C4-2B (cell line): Measurements from ENCODE around the gene PDE2A.

Source experiments
- H3K27ac ChIP-seq: fragments of 450-650 bp; 2 replicates; pipeline ENCODE4 v1.5.1; 2017
- ZFX ChIP-seq: fragments of 450-650 bp; IDR thresholded peaks from 2 replicates; pipeline ENCODE4 v1.6.1; 2017
- TF ChIP-seq, protein P1 (sequence below): fragments of 450-650 bp; conservative IDR thresholded peaks from 2 replicates; pipeline ENCODE4 v1.5.1; 2017; ENCODE audit warnings: mild to moderate bottlenecking

The PDE2A gene

DNA sequence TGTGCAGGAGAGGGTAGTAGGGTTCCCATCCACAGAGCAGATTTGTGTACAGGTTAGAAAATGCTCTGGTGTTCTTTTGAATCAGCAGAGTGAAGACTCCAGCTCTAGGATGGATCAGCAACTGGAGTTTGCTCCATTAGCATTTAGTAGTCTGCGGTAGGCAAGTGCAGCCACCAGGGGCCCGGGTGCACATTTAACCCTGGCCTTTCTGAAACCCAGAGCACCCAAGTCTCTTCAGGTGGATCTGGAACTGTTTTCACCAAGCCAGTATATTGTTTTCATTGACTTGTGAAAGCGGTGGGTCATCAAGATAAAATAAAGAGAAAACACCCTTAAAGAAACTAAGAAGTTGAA, 139.1 kb downstream of the PDE2A start:
- peak overlapping the region; percentile 98 for H3K27ac ChIP-seq
- TF ChIP-seq, protein P1, sequence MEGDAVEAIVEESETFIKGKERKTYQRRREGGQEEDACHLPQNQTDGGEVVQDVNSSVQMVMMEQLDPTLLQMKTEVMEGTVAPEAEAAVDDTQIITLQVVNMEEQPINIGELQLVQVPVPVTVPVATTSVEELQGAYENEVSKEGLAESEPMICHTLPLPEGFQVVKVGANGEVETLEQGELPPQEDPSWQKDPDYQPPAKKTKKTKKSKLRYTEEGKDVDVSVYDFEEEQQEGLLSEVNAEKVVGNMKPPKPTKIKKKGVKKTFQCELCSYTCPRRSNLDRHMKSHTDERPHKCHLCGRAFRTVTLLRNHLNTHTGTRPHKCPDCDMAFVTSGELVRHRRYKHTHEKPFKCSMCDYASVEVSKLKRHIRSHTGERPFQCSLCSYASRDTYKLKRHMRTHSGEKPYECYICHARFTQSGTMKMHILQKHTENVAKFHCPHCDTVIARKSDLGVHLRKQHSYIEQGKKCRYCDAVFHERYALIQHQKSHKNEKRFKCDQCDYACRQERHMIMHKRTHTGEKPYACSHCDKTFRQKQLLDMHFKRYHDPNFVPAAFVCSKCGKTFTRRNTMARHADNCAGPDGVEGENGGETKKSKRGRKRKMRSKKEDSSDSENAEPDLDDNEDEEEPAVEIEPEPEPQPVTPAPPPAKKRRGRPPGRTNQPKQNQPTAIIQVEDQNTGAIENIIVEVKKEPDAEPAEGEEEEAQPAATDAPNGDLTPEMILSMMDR = peak; percentile 41
- TF ChIP-seq ZFX = no peak

- H3K27ac ChIP-seq = peak overlapping the region; percentile 98
Observed at GRCh38 chr11:72534371-72535193, 139.6 kb downstream of the PDE2A start.

GRCh38 chr11:72529068-72529467, 145.2 kb downstream of the PDE2A start:
- TF ChIP-seq ZFX = no peak
- TF ChIP-seq, protein P1 = no peak
- H3K27ac ChIP-seq = no peak overlapping the region

More at GRCh38 chr11:72534371-72535193, 139.6 kb downstream of the PDE2A start:
- TF ChIP-seq ZFX = no peak
- TF ChIP-seq, protein P1 = no peak

GRCh38 chr11:72528121-72528520, 146.1 kb downstream of the PDE2A start:
- H3K27ac ChIP-seq = no peak overlapping the region
- TF ChIP-seq ZFX = no peak
- TF ChIP-seq, protein P1 = no peak
